ENCODE data around the gene CTBP2. TPM values are rescaled to one million over a fixed set of nuclear protein-coding genes. Genes with fewer than 3 reads are reported as not detected.

CTBP2 gene
- total RNA-seq, 2 donors from 2014 or later = 75.3 to 109 TPM

GRCh38 chr10:125141860-125142484 lies 18.4 kb downstream of the CTBP2 start:
- Histone ChIP-seq H3K27ac (ENCODE audit: low read depth, low read length) (no peak overlapping the region), H3K36me3 (ENCODE audit: control insufficient read depth, insufficient read depth, low read length) (peaks cover 10% of the 10 kb centered on the region), H3K9me3 (ENCODE audit: control insufficient read depth, low read length) (no peaks in the 10 kb centered on the region), H3K4me1 (ENCODE audit: control insufficient read depth, insufficient read depth, low read length) (peaks cover 12% of the 10 kb centered on the region), H3K4me3 (ENCODE audit: low read length) (no peak overlapping the region), H3K27me3 (ENCODE audit: control insufficient read depth, insufficient read depth, low read length, poor library complexity, severe bottlenecking) (no peaks in the 10 kb centered on the region), H3K9ac (ENCODE audit: extremely low read depth, low read length, poor library complexity, severe bottlenecking) (no peak overlapping the region)
- no peaks in the 10 kb centered on the region for H3K9me3 Mint-ChIP-seq
- H3K27me3 Mint-ChIP-seq (ENCODE audit: insufficient read depth) = no peaks in the 10 kb centered on the region
- H3K4me1 Mint-ChIP-seq = peaks cover 45% of the 10 kb centered on the region
- H3K36me3 Mint-ChIP-seq (ENCODE audit: low read depth) = peaks cover 25% of the 10 kb centered on the region
- TF ChIP-seq, protein P1, sequence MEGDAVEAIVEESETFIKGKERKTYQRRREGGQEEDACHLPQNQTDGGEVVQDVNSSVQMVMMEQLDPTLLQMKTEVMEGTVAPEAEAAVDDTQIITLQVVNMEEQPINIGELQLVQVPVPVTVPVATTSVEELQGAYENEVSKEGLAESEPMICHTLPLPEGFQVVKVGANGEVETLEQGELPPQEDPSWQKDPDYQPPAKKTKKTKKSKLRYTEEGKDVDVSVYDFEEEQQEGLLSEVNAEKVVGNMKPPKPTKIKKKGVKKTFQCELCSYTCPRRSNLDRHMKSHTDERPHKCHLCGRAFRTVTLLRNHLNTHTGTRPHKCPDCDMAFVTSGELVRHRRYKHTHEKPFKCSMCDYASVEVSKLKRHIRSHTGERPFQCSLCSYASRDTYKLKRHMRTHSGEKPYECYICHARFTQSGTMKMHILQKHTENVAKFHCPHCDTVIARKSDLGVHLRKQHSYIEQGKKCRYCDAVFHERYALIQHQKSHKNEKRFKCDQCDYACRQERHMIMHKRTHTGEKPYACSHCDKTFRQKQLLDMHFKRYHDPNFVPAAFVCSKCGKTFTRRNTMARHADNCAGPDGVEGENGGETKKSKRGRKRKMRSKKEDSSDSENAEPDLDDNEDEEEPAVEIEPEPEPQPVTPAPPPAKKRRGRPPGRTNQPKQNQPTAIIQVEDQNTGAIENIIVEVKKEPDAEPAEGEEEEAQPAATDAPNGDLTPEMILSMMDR (conservative IDR thresholded peaks at IDR 0.05) = no peak
- no peak for DNase-seq
- WGBS, 2 experiments (ENCODE audit: insufficient coverage in 1 of 2, insufficient read length in 1 of 2) = 92 to 96% methylated on average over 5 to 12 of the region's 12 CpGs
- no peak overlapping the region for H3K4me3 Mint-ChIP-seq
- no peak overlapping the region for H3K27ac Mint-ChIP-seq

DNA sequence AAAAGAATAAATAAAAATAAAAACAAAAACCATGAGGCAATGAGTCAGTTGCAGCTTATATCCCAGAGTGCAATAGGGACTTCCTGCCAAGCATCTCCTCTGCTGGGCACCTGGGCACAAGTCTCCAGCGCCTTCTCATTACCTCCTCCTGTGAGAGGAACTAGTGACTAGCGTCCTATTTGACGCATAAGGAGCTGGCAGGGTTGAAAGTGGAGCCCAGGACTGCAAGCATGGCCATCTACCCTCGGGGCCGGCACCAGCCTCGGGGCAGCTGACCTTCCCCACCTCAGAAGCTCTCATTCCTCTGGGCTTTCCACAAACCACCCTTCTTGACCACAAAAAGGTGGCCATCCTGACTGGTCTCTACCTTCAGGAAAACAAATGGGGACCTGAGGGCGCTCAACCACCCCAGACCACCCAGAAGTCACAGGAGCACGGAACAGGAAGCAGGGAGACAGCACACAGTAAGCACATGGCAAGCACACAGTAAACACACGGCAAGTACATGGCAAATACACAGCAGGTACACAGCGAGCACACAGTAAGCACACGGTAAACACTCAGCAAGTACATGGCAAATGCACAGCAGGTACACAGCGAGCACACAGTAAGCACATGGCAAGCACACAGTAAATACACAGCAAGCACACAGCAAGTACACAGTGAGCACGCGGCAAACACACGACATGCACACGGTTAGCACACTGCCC lies 19.1 kb downstream of the CTBP2 start:
- Histone ChIP-seq H3K9ac (ENCODE audit: extremely low read depth, low read length, poor library complexity, severe bottlenecking) (no peak overlapping the region), H3K36me3 (ENCODE audit: control insufficient read depth, insufficient read depth, low read length) (peaks cover 10% of the 10 kb centered on the region), H3K9me3 (ENCODE audit: control insufficient read depth, low read length) (no peaks in the 10 kb centered on the region), H3K4me1 (ENCODE audit: control insufficient read depth, insufficient read depth, low read length) (peaks cover 17% of the 10 kb centered on the region), H3K4me3 (ENCODE audit: low read length) (no peak overlapping the region), H3K27ac (ENCODE audit: low read depth, low read length) (no peak overlapping the region), H3K27me3 (ENCODE audit: control insufficient read depth, insufficient read depth, low read length, poor library complexity, severe bottlenecking) (no peaks in the 10 kb centered on the region)
- H3K27me3 Mint-ChIP-seq (ENCODE audit: insufficient read depth) = no peaks in the 10 kb centered on the region
- H3K36me3 Mint-ChIP-seq (ENCODE audit: low read depth) = peaks cover 23% of the 10 kb centered on the region
- TF ChIP-seq, protein P1 (conservative IDR thresholded peaks at IDR 0.05) = no peak
- 95 to 98% methylated on average over 9 to 16 of the region's 16 CpGs for WGBS, 2 experiments (ENCODE audit: insufficient coverage in 1 of 2, insufficient read length in 1 of 2)
- DNase-seq = no peak
- H3K4me3 Mint-ChIP-seq = no peak overlapping the region
- no peaks in the 10 kb centered on the region for H3K9me3 Mint-ChIP-seq
- H3K27ac Mint-ChIP-seq = no peak overlapping the region
- peaks cover 46% of the 10 kb centered on the region for H3K4me1 Mint-ChIP-seq

DNA sequence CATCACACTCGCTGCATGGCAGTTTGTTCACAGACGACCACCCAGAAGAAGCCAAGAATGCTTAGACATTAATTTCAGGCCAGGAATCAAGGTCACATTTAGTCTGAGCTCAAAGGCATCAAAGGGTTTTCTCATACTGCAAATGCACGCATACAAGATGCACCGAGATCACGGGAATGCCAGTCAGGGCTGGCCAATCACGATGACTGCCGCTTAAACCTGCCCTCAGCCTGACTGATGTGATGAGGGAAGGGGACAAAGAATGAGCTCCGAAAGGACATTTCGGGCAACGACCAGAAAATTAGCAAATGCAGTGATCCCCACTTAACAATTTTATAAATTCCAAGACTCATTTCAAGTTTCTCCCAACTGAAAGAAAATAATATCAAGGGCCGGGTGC lies 20.2 kb downstream of the CTBP2 start:
- H3K27me3 Mint-ChIP-seq (ENCODE audit: insufficient read depth) = no peaks in the 10 kb centered on the region
- no peak overlapping the region for H3K4me3 Mint-ChIP-seq
- H3K27me3 ChIP-seq (ENCODE audit: control insufficient read depth, insufficient read depth, low read length, poor library complexity, severe bottlenecking) = no peaks in the 10 kb centered on the region
- H3K9ac ChIP-seq (ENCODE audit: extremely low read depth, low read length, poor library complexity, severe bottlenecking) = no peak overlapping the region
- peaks cover 29% of the 10 kb centered on the region for H3K36me3 Mint-ChIP-seq (ENCODE audit: low read depth)
- H3K27ac ChIP-seq (ENCODE audit: low read depth, low read length) = no peak overlapping the region
- H3K4me1 Mint-ChIP-seq = peaks cover 51% of the 10 kb centered on the region
- no peak overlapping the region for H3K27ac Mint-ChIP-seq
- no peaks in the 10 kb centered on the region for H3K9me3 Mint-ChIP-seq
- no peak overlapping the region for H3K4me3 ChIP-seq (ENCODE audit: low read length)
- DNase-seq = no peak
- peaks cover 10% of the 10 kb centered on the region for H3K36me3 ChIP-seq (ENCODE audit: control insufficient read depth, insufficient read depth, low read length)
- H3K4me1 ChIP-seq (ENCODE audit: control insufficient read depth, insufficient read depth, low read length) = peaks cover 20% of the 10 kb centered on the region
- no peaks in the 10 kb centered on the region for H3K9me3 ChIP-seq (ENCODE audit: control insufficient read depth, low read length)
- WGBS, 2 experiments (ENCODE audit: insufficient coverage in 1 of 2, insufficient read length in 1 of 2) = 87 to 94% methylated on average over 6 to 10 of the region's 11 CpGs
- TF ChIP-seq, protein P1 (conservative IDR thresholded peaks at IDR 0.05) = no peak

Measured in endodermal cell (in vitro differentiated cells).